CD1c-positive myeloid dendritic cell (primary cell): ENCODE data around the gene WDR62.
A peak's percentile ranks its signal among the peaks of the same experiment; 100 is the strongest.
"Not testable (repeated sequence)": the region's sequence is repeated elsewhere in the genome, so short reads cannot be mapped to it uniquely, and the experiment has no call there.

Source experiments
- DNase-seq: peaks from one replicate; pipeline ENCODE4 v3.0.0-alpha.2; 2016; ENCODE audit errors: extremely low spot score

The WDR62 gene

DNA sequence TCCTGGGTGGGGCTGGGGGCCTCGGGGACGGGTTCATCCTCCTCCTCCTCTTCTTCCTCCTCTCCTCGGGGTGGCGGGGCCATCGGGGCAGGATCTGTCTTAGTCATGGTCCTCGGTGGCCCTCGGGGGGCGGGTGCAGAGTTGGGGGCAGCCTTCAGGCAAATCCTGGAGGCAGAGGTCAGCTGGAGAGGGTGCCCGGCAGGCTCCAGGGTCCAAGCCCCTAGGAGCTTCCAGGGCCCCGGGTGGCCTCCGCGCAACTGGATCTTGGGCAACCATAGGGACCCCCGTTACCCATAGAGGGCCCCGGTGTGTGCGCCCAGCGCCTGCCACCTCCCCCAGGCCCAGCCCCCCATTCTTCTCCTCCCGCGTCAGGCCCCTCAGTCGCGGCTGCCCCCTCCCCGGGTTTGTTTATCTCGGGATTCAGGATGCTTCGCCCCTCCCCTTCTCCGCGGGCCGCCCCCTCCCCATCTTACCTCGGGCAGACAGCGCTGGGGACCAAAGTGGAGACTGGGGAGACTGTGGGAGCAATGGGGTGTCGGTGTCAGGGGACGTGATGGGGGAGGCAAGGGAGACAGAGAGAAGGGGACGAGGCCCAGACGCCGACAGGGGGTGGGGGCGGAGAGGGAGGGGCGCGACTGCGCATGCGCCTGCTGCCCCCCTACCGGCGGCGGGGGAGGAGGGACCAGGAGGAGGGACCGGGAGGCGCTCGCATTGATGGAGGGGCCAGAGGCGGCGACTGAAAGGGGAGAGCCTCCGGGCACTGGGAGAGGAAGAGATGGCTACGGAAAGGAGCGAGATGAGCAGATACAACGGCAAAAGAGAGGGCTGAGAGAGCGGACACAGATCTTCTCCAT is 22.2 kb upstream of the WDR62 start, which contains the start of gene CLIP3:
Gene CLIP3, minus strand, starts transcription at position 623 of the 854 bp plus-strand sequence. Its CDS starts 516 bp downstream, at position 107.
- DNase-seq: no peak

DNA sequence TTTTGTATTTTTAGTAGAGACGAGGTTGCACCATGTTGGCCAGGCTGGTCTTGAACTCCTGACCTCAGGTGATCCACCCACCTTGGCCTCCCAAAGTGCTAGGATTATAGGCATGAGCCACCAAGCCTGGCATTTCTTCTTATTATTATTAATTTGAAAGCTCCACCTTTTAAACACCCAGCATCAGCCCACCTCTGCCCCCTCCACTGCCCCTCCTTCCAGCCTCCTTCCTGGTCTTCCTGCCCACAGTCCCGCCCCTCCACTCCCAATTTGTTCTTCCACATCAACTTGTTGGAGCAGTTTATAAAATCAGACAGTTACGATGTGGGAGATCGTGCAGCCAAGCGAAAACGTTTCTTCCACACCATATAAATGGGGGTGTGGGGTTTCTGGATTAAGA is 14.2 kb upstream of the WDR62 start:
- DNase-seq: no peak

DNA sequence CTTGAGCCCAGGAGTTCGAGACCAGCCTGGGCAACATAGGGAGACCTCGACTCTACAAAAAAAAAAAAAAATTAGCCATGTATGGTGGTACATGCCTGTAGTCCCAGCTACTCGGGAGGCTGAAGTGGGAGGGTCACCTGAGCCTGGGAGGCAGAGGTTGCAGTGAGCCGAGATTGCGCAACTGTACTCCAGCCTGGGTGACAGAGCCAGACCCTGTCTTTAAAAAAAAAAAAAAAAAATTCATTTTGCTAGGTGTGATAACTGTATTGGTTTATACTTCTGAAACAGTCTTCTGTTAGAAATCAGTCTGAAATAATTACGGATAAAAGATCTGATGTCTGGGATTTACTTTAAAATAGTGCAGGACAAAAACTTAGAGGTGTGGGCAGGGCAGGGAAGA is 13.6 kb upstream of the WDR62 start:
- DNase-seq: not testable (repeated sequence)

DNA sequence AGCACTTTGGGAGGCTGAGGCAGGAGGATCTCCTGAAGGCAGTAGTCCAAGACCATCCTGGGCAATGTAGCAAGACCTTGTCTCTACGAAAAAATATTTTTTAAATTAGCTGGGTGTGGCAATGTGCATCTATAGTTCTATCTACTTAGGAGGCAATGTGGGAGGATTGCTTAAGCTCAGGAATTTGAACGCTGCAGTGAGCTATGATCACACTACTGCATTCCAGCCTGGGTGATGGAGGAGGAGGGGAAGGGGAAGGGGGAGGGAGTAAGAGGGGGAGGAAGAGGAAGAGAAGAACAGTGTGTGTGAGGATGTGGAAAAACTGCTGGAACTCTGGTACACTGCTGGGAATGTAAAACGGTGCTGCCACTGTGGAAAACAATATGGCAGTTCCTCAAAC is 12.9 kb upstream of the WDR62 start:
- peak; percentile 23 for DNase-seq

DNA sequence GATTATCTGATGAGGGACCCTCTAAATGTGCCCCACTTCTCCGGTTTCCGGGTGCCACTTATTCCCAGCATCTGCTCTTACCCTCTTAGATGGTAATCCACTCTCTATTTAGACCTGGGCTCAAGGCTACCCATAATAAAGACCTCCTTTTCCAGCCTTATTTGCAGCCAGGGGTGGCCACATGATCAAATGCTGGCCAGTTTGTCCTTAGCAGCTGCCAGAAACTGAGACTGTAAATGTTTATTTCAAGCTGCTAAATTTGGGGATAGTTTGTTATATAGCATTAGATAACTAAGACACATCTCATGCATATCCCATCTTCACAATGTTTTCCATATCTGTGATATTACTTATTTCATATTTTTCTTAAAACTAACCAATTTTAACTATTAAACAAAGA is 10.7 kb upstream of the WDR62 start:
- no peak for DNase-seq

- no peak for DNase-seq
These were observed 8.2 kb upstream of the WDR62 start for GRCh38 chr19:36046443-36047050.

DNA sequence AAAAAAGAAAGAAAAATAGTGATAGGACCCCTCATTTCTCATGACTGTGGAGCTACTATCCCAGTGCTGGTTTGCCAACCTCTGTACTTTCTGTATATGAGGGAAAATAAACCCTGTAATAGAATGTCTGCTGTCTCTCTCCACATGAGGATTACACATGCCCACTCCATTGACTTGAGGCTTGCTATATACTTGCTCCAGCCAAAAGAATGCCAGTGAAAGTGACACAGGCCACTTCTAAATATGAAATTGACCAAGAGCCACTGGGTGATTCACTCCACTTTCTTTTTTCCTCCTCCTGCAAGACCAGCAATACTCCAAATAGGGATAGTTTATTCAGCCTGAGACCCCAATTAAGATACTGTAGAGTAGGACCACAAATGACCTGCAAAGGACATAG is 6.9 kb upstream of the WDR62 start:
- DNase-seq: no peak

GRCh38 chr19:36049080-36049698 is 5.5 kb upstream of the WDR62 start:
- DNase-seq: no peak

DNA sequence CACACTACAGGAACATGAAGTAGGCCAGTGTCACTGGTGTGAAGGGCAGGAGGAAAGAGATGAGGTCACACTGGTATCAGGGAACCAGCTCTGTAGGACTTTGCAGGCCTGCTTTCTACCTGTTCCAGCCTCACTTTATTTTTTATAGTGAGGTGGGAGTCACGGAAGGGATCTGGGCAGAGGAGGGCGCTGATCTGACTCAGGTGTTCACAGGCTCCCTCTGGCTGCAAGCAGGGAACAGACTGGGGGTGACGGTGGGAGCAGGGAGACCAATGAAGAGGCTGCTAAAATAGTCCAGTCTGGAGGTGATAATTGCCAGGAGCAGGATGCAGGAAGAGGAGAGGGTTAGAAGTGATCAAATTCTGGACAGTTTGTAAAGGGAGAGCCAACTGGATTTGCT is 3.5 kb upstream of the WDR62 start:
- DNase-seq: no peak

DNA sequence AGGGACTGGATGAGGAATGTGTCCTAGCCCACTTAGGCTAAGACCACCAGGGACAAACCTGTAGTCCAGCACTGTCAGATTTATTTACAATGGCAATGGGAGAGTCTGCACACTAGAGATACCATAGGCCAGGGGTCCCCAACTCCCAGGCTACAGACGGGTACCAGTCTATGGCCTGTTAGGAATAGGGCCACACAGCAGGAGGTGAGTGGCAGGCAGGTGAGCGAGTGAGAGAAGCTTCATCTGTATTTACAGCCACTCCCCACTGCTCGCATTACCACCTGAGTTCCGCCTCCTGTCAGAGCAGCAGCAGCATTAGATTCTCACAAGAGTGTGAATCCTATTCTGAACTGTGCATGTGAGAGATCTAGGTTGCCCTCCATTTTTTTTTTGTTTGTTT is 3.1 kb upstream of the WDR62 start:
- no peak for DNase-seq

DNA sequence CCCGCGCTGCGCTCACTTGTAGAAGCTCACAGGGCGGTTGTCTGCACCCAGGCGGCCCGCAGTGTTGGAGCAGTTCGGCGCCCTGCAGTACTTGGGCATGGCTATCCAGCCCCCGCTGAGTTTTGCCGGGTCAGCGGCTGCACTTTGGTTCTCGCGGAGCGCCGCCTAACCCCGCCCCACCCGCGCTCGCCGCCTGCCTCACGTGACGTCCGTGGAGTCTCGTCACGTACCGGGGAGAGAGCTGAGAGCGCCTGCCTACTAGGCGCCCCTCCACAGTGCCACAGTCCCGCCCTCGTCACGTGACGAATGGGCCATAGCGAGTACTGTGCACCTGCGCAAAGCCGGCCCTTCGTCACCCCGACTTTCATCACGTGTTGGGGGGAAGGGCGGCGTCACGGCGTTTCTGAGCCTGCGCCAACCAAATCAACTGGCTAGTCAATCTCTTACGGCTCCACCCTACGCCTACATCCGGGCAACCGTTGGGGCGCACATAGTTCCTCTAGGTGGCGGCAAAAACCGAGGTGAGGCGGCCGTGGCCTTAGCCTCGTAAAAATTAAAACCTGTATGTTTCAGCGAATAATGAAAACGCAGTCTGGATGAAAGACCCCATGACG is 471 bp upstream of the WDR62 start, which contains the start of gene THAP8:
Gene THAP8, minus strand, starts transcription at position 167 of the 614 bp plus-strand sequence. Its CDS starts 68 bp downstream, at position 99.
- peak; percentile 100 for DNase-seq

DNA sequence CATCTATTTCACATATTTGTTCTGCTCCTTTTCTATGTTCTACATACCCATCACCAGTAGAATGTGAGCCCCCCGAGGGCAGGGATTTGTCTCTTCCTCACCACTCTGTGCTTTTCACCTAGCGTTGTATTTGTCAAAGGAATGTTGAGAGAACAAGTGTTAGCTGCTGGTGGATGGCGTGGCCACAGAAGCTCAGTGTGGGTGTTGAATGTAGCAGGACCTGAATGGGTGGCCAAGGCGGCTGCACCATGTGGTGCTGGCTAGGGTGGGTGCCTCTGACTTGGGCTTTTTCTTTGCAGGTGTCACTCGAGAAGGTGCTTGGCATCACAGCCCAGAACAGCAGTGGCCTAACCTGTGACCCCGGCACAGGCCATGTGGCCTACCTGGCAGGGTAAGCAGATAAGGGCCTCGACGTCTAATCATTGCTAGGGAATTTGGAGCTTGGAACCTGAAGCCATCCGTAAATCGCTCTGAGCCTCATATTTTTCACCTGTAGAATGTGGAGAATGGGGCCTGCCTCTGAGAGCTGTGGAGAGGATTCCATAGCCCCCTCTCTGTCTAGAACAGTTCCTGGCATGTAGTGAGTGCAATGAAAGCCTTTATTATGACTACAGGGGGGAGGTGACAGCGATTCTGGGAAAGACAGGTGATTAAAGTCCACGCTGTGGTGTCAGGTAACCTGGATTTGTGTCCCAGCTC is 3.9 kb downstream of the WDR62 start:
- no peak for DNase-seq

GRCh38 chr19:36059180-36059910 is 4.6 kb downstream of the WDR62 start:
- no peak for DNase-seq

DNA sequence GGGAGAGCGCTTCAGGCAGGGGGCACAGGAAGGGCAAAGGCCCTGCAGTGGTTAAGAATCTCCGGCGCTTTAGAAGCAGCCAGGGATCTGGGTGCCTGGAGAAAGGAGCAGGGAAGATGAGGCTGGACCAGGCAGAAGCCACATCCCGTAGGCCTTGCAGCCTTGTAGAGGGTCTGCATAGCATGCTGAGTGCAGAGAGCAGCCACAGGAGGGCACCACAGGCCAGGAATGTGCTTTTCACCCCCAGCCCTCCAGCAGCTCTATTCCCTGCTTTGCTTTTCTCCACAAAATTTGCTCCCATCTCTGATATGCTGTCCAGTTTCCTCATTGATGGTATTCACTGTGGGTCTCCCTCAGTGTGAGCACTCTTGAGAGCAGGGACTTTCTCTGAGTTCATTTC is 5.7 kb downstream of the WDR62 start:
- peak; percentile 34 for DNase-seq

- no peak for DNase-seq
These were observed 6.7 kb downstream of the WDR62 start for GRCh38 chr19:36061367-36061766.

DNA sequence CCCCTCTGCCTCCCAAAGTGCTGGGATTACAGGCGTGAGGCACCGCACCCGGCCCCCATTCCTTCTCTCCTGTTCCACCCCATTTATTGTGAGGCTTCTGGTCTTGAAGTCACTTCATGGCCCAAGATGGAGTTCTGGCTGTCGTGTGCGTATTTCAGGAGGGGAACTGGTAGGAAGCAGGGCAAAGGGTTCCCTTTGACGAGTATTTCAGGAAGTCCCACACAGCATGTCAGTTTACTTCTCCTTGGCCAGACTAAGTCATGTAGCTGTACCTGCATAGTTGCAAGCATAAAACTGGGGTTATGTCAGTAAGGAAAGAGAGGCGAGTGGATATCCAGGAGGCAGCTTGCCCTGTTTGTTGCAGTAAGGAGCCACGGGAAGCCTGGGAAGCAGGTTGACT is 10.1 kb downstream of the WDR62 start:
- DNase-seq: peak; percentile 47

DNA sequence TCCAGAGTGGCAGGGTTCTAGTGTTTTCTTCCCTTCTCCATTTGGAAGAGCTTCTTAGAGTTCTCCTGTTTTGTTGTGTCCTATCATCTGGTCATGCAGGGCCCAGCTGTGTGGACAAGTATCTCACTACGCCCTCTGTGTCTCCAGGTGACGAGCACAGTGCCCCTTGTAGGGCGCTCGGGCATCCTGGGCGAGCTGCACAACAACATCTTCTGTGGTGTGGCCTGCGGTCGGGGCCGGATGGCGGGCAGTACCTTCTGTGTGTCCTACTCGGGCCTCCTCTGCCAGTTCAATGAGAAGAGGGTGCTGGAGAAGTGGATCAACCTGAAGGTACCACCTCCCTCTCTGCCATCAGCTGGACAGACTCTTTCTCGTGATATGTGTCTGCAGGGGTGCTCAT is 13.0 kb downstream of the WDR62 start:
- DNase-seq: no peak

- not testable (repeated sequence) for DNase-seq
These were observed 14.3 kb downstream of the WDR62 start for GRCh38 chr19:36068810-36069499.

GRCh38 chr19:36072081-36072480 is 17.4 kb downstream of the WDR62 start:
- DNase-seq: no peak

- DNase-seq: no peak
These were observed 18.6 kb downstream of the WDR62 start for GRCh38 chr19:36073121-36073876.
